ENCODE results near the gene ZNF789.

- TF ChIP-seq CTCF (IDR thresholded peaks at IDR 0.05; ENCODE audit: low read depth, low read length) (no peak), EZH2phosphoT487 (IDR thresholded peaks at IDR 0.05; ENCODE audit: low read depth) (no peak)
These were observed 42.9 kb upstream of the ZNF789 start for GRCh38 chr7:99429756-99430155.

Measured in OCI-LY3 (cell line).